HL-60/S4 (cell line): ENCODE data around the gene PSMC1.

Experiments used
- in situ Hi-C: fragments of 300-500 bp; cut with MboI; formaldehyde crosslinking; loops from 2 replicates; pipeline ENCODE4 v1.14.3; 2022; ENCODE audit warnings: low sequenced_read_pairs

The PSMC1 gene

DNA sequence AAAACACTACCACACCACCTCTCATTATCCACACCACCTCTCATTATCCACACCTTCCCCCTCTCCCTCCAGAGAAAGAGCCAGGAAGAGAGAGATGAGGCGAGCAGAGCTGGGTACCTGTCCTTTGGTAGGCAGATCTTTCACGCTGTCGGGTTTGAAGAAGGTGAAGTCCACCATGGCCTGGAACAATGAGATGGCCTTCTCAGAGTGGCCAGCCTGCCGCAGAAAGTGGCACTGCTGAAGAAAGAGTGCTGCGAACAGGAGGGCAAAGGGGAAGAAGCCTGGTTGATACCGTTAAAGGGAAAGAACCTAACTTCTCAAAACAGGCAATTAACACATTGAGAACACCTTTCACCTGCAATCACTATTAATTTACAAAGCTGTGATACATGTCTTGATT is 44.8 kb downstream of the PSMC1 start:
- in situ Hi-C loops: no loop called here

DNA sequence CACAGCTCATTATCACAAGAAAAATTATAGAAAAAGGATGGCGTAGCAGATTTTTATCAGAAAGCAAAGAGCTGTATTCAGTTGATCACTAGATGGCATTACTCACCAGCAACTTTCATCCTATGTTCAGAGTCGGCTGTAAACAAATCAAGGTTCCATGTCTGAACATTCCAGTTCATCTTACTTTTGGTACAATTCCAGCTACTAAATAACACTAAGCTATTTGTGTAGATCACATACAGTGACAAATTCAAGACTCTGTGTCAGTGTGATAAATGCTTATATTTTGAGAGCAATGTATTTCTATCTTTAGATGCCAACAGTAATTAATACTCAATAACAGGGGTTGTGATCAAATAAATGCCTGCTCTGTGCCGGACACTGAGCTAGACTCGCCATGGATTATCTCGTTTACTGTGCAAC is 45.3 kb downstream of the PSMC1 start:
- in situ Hi-C loops: no loop called here

DNA sequence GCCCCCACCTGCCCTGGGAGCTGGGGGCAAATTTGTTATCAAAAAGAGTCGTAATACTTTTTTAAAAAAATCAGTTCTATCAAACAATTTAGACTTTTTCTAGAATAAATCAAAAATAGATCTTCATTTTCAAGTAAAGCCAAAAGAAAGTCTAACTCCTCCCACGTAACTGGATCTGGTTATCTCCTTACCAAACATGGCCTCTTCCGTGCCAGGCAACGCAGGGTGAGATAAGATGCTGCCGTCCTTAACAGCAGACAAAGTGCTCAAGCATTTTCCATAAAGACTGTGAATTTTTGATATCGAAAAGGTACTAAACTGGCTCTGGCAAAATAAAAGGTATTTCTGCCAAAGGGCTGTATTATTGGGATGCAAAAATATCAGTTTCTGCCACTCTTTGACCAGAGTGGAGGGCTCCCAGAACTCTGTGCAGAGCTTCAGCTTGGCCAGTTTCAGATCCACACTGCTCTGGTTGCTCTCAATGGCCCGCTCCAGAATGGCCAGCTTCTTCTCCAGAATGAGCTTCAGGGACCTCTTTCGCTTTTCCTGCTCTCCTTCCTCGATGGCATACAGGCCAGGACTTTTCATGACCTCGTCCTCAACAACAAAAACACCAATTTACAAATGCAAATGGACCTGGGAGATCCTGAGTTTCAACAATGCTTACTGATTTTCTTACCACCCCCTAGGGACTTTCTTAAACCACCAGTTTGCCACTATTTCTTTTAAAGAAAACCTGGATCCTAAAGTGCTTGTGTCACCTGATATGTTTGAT is 46.4 kb downstream of the PSMC1 start:
- in situ Hi-C loops: no loop called here

DNA sequence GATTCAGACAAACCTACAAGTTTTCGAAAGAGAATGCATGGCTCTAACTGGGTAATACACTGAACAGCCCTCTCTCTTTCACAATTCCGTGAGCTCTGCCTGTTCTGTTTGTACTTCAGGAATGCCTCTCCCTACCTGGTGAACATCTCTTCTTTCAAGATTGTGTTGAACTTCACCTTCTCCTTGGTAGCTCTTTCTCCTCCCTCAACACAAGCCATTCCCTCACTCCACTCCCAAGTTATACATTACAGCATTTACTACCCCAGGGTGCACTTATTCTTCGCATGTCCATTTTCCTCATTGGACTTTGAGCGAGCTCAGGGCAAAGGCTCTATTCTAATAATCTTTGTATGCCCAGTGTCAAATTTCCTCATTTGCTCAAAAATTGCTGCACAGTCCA is 47.1 kb downstream of the PSMC1 start:
- in situ Hi-C loops: no loop called here

DNA sequence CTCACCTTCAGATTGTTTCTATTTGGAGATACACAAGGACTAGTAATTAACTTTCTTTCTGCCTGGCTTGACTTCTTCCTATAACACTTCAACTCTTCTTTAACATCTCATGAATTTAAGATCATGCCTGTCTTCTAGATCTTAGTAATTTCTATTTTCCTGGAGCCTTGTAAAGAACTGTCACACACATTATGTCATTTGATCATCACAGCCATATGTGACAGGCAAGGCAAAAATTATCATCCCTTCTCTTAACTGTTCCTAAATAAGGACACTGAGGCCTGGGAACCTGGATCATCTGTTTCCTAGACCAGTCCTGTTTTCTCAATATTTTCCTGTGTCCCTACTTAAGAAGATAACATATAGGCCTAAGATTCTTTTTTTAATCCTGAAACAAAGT is 48.1 kb downstream of the PSMC1 start:
- in situ Hi-C loops: no loop called here

DNA sequence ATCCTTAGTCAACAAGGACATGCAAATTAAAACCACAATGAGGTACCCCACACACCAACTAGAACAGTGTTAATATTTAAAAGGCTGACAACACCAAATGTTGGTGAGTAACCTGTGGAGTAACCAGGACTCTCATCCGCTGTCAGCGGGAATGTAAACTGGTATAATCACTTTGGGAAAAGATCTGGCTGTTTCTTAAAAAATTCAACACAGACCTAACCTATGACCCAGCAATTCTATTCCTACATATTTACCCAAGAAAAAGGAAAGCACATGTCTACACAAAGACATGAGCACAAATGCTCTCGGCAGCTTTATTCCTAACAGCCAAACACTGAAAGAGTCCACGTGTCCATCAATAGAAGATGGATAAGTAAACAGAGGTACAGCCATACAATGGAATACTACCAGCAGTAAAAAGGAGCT is 48.8 kb downstream of the PSMC1 start:
- in situ Hi-C loops: no loop called here

DNA sequence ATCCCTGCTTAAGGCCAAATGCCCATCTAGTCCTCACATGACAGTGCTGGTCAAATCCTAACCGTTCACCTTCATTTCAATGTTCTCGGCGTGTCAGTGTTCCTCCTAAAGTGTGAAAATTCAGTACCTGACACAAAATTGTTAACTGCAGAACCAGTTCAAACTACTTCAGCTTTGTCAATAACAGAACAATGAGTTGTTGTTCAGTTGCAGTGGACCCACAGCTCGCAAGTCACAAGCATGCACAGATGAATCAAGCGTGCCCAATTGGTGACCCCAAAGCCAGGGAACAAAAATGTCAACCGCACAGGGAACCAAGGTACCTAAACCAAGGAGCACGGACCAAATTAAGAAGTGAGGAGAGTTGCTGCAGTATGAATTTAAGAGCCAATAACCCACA is 52.2 kb downstream of the PSMC1 start:
- in situ Hi-C loops: no loop called here

DNA sequence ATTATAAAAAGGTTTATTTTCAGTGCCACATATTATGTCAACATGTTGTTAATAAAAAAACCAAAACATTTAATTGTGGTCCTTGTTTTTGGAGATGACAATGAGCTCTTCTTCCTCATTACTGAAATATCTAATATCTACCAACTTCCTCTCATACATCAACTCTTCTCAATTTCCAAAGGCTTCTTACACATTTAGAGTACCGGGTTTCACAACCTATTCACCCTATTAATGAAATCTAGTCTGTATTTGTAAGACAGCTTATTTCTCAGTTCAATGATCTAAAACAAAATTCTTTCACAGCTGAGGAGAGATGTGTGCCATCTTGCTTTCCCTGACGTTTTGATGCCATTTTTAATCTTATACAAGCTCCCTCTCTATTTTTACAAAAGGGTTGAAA is 60.9 kb downstream of the PSMC1 start:
- in situ Hi-C loops: no loop called here

DNA sequence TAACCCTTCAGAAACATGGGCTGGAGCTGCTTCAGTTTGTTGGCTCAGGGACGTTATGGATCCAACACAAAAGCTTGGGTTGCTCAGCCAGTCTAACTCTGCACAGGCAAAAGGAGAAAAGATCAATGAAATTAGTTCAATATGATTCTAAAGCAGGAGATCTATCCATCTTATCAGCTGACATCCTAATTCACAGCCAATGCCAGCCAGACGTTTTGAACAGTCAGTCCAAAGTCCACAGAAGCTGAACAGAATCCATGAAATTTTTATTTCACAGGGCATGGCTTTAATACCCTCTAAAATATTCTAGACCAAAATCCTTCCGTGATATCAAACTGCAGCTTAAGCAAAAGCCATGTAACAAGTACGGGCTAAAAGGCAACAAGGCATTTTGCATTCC is 61.7 kb downstream of the PSMC1 start:
- in situ Hi-C loops: no loop called here

DNA sequence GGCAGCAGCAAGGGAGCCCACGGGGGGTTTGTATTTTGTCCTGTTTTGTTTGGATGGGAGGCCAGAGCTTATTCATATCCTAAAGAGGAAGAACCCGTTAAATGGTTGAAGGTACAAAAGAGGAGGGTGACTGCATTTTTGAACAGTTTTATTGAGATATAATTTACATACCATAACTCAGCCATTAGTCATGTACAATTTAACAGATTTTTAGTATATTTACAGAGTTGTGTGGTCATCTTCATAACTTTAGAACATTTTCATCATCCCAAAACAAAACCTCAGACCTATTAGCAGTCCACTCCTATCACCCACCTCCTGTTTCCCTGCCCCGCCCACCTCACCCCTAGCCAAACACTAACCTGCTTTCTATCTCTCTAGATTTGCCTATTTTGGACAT is 62.8 kb downstream of the PSMC1 start:
- in situ Hi-C loops: no loop called here

DNA sequence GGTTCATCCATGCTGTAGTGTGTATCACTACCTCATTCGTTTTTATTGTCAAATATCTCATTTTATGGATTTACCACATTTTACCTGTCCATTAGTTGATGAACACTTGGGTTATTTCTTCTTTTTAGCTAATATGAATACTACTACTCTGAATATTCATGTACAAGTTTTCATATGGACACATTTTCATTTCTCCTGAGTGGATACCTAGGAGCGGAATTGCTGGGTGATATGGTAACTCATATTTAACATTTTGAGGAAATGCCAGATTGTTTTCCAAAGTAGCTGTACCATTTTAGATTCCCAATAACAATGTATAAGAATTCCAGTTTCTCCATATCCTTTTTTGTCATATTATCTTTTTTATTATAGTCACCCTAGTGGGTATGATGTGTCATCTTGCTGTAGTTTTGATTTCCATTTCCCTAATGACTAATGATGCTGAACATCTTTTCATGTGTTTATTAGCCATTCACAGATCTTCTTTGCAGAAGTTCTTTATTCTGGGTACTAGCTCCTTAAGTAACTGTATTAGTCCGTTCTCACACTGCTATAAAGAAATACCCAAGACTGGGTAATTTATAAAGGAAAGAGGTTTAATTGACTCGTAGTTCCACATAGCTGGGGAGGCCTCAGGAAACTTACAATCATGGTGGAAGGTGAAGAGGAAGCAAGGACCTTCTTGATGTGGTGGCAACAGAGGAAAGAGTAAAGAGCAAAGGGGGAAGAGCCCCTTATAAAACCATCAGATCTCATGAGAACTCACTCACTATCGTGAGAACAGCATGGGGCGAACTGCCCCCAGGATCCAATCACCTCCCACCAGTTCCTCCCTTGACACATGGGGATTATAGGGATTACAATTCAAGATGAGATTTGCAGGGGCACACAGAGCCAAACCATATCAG is 63.5 kb downstream of the PSMC1 start:
- in situ Hi-C loops: no loop called here

DNA sequence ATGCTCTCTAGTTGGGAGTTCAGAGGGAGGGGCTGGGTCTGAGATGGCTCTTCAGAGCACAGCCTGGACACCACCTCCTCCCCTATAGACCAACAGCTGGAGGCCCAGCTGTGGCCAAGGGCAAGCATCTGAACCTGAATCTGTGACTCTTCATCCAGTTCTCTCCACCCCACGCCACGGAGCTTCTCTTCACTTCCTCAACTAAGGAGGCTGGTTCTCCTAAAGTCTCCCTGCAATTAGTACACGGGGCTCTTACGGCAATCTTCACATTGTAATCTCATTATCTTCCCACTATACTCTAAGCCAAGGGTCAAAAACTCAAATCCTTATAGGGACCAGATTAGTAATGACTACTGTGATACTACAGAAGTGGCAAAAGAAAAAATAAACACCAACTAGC is 65.5 kb downstream of the PSMC1 start:
- in situ Hi-C loops: no loop called here
